HepG2 (cell line): Measurements from ENCODE around the gene SNRPD3.
"Not testable (repeated sequence)": the region's sequence is repeated elsewhere in the genome, so short reads cannot be mapped to it uniquely, and the experiment has no call there.

Experiments
- CTCF ChIP-seq: sonication (generic); formaldehyde crosslinking; IDR thresholded peaks from 2 replicates; pipeline ENCODE4 v1.5.0; 2020; ENCODE audit warnings: mild to moderate bottlenecking, missing genetic modification reagents, moderate library complexity
- LRRFIP1 ChIP-seq: sonication (generic); formaldehyde crosslinking; conservative IDR thresholded peaks from 2 replicates; pipeline ENCODE4 v1.4.0; 2020; ENCODE audit warnings: missing genetic modification reagents
- NR2F6 ChIP-seq, 2 experiments: IDR thresholded peaks; 2 replicates each; pipeline ENCODE4 v1.6.1; 2016; ENCODE audit warnings: antibody characterized with exemption in 1 of 2, mild to moderate bottlenecking in 1 of 2
- YY1 ChIP-seq: IDR thresholded peaks from 2 replicates; pipeline ENCODE4 v1.6.1; 2011; ENCODE audit warnings: low read length, low read depth, moderate library complexity, mild to moderate bottlenecking; ENCODE audit not compliant: insufficient read depth, insufficient replicate concordance
- ZNF530 ChIP-seq: sonication (generic); formaldehyde crosslinking; IDR thresholded peaks from 2 replicates; pipeline ENCODE4 v1.5.0; 2020; ENCODE audit warnings: low read depth, mild to moderate bottlenecking, missing genetic modification reagents

- TF ChIP-seq CTCF; ZNF530 (CRISPR knock-in tag); LRRFIP1 (CRISPR knock-in tag); NR2F6 (IDR thresholded peaks at IDR 0.05); NR2F6 (CRISPR knock-in tag; IDR thresholded peaks at IDR 0.05): not testable (repeated sequence)
- peak; percentile 13 for TF ChIP-seq YY1
These were observed 46.4 kb downstream of the SNRPD3 start for GRCh38 chr22:24602105-24602749.
